DND-41 (cell line): ENCODE measurements around the gene MMRN1.

Experiments used
- ATAC-seq: fragments of 200-7000 bp; cut with Tn5 transposase; 3 replicates; pipeline ENCODE4 v1.9.1; 2021; ENCODE audit warnings: low read depth; ENCODE audit not compliant: insufficient read depth
- DNase-seq: peaks from one replicate; pipeline ENCODE4 v3.0.0-alpha.2; 2020
- H2AFZ ChIP-seq: 2 replicates; pipeline ENCODE4 v1.6.0; 2012; ENCODE audit warnings: low read depth, low read length
- H3K27ac ChIP-seq: 2 replicates; pipeline ENCODE4 v1.5.1; 2012; ENCODE audit warnings: low read length, inconsistent platforms
- H3K27me3 ChIP-seq: fragments of 200-600 bp; sonication (generic); 2 replicates; pipeline ENCODE4 v1.6.0; 2012; ENCODE audit warnings: low read length, mild to moderate bottlenecking, inconsistent platforms; ENCODE audit not compliant: insufficient read depth, poor library complexity
- H3K36me3 ChIP-seq: 2 replicates; pipeline ENCODE4 v1.5.1; 2012; ENCODE audit warnings: low read length, inconsistent platforms; ENCODE audit not compliant: insufficient read depth
- H3K4me1 ChIP-seq: 2 replicates; pipeline ENCODE4 v1.5.1; 2012; ENCODE audit warnings: mild to moderate bottlenecking, low read length; ENCODE audit not compliant: insufficient read depth
- H3K4me2 ChIP-seq: 2 replicates; pipeline ENCODE4 v1.6.0; 2012; ENCODE audit warnings: mild to moderate bottlenecking, moderate library complexity, low read length, inconsistent platforms; ENCODE audit not compliant: insufficient read depth
- H3K4me3 ChIP-seq, 2 experiments: fragments of 200-600 bp in 1 of 2; shearing (Covaris generic) in 1 of 2; 2 replicates each; pipeline ENCODE4 v1.5.1; 2012 to 2016; ENCODE audit warnings: inconsistent platforms in 2 of 2, low read length in 2 of 2, mild to moderate bottlenecking in 2 of 2, low read depth in 1 of 2, moderate library complexity in 1 of 2
- H3K79me2 ChIP-seq: 2 replicates; pipeline ENCODE4 v1.6.0; 2012; ENCODE audit warnings: low read length, inconsistent platforms; ENCODE audit not compliant: insufficient read depth
- H3K9ac ChIP-seq: 2 replicates; pipeline ENCODE4 v1.6.0; 2012; ENCODE audit warnings: low read depth, mild to moderate bottlenecking, inconsistent platforms, low read length, moderate library complexity
- H3K9me3 ChIP-seq: 2 replicates; pipeline ENCODE4 v1.5.1; 2012; ENCODE audit warnings: low read length, moderate library complexity, mild to moderate bottlenecking, inconsistent platforms; ENCODE audit not compliant: insufficient read depth, severe bottlenecking
- H4K20me1 ChIP-seq: 2 replicates; pipeline ENCODE4 v1.6.0; 2012; ENCODE audit warnings: low read length; ENCODE audit not compliant: insufficient read depth
- EZH2 ChIP-seq: IDR thresholded peaks from 3 replicates; pipeline ENCODE4 v1.6.1; 2012; ENCODE audit warnings: borderline replicate concordance, low read depth, mild to moderate bottlenecking, moderate library complexity, low read length, inconsistent platforms; ENCODE audit not compliant: severe bottlenecking
- TF ChIP-seq, protein P1 (sequence below): IDR thresholded peaks from 2 replicates; pipeline ENCODE4 v1.5.1; 2012; ENCODE audit warnings: borderline replicate concordance, low read length, moderate library complexity, mild to moderate bottlenecking; ENCODE audit not compliant: poor library complexity, severe bottlenecking; ENCODE audit errors: extremely low read depth

Gene MMRN1

GRCh38 chr4:89914609-89915550, 20.2 kb downstream of the MMRN1 start:
- no peak for DNase-seq
- no peak overlapping the region for H3K27ac ChIP-seq
- no peaks in the 10 kb centered on the region for H3K27me3 ChIP-seq
- TF ChIP-seq EZH2 = no peak
- TF ChIP-seq, protein P1, sequence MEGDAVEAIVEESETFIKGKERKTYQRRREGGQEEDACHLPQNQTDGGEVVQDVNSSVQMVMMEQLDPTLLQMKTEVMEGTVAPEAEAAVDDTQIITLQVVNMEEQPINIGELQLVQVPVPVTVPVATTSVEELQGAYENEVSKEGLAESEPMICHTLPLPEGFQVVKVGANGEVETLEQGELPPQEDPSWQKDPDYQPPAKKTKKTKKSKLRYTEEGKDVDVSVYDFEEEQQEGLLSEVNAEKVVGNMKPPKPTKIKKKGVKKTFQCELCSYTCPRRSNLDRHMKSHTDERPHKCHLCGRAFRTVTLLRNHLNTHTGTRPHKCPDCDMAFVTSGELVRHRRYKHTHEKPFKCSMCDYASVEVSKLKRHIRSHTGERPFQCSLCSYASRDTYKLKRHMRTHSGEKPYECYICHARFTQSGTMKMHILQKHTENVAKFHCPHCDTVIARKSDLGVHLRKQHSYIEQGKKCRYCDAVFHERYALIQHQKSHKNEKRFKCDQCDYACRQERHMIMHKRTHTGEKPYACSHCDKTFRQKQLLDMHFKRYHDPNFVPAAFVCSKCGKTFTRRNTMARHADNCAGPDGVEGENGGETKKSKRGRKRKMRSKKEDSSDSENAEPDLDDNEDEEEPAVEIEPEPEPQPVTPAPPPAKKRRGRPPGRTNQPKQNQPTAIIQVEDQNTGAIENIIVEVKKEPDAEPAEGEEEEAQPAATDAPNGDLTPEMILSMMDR = peak; percentile 37
- H3K4me3 ChIP-seq = no peak overlapping the region
- ATAC-seq = no peak
- H3K4me2 ChIP-seq = no peak overlapping the region
- H2AFZ ChIP-seq = no peak overlapping the region
- no peak overlapping the region for H3K9ac ChIP-seq
- no peaks in the 10 kb centered on the region for H3K4me1 ChIP-seq
- H3K36me3 ChIP-seq = no peaks in the 10 kb centered on the region
- no peaks in the 10 kb centered on the region for H3K79me2 ChIP-seq
- no peaks in the 10 kb centered on the region for H4K20me1 ChIP-seq
- no peaks in the 10 kb centered on the region for H3K9me3 ChIP-seq

DNA sequence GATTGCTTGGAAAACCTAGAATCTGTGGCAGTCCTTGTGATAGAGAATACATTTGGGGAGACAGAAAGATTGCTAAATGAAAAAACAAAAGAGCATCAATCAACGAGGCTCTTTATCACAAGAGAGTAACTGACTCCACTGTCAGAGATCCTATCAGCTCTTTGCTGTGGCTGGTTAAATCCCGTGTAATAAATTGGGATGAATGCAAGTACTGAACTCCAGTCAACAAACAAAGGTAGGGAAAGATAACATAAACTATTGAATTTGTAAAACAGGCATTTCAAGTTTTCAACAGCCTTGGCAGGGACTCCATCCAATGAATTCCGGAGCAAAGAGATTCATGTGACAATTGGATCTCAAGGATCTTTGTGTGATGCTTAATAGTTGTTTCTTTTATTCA, 21.3 kb downstream of the MMRN1 start:
- H3K9ac ChIP-seq = no peak overlapping the region
- no peaks in the 10 kb centered on the region for H3K36me3 ChIP-seq
- H2AFZ ChIP-seq = no peak overlapping the region
- H3K27me3 ChIP-seq = no peaks in the 10 kb centered on the region
- H3K27ac ChIP-seq = no peak overlapping the region
- H3K4me1 ChIP-seq = no peaks in the 10 kb centered on the region
- ATAC-seq (no peak), DNase-seq (no peak)
- H3K79me2 ChIP-seq = no peaks in the 10 kb centered on the region
- no peaks in the 10 kb centered on the region for H3K9me3 ChIP-seq
- no peak overlapping the region for H3K4me3 ChIP-seq
- no peak for TF ChIP-seq EZH2
- TF ChIP-seq, protein P1 = no peak
- H3K4me2 ChIP-seq = no peak overlapping the region
- no peaks in the 10 kb centered on the region for H4K20me1 ChIP-seq

GRCh38 chr4:89922848-89923416, 28.3 kb downstream of the MMRN1 start:
- Histone ChIP-seq H3K27ac (no peak overlapping the region), H3K9me3 (no peaks in the 10 kb centered on the region), H3K79me2 (no peaks in the 10 kb centered on the region), H3K36me3 (no peaks in the 10 kb centered on the region), H4K20me1 (no peaks in the 10 kb centered on the region), H3K4me1 (no peaks in the 10 kb centered on the region), H2AFZ (no peak overlapping the region), H3K4me2 (no peak overlapping the region), H3K9ac (no peak overlapping the region), H3K4me3 (no peak overlapping the region), H3K27me3 (no peaks in the 10 kb centered on the region)
- TF ChIP-seq, protein P1 = no peak
- TF ChIP-seq EZH2 = no peak
- DNase-seq (no peak), ATAC-seq (no peak)
